GM19438 (cell line): ENCODE measurements around the gene LRRC31.
A peak's percentile ranks its signal among the peaks of the same experiment; 100 is the strongest.

ENCODE experiments used
- ATAC-seq: cut with Tn5 transposase; IDR thresholded peaks from one replicate; pipeline ENCODE4 v1.9.1; 2021; ENCODE audit warnings: low read depth; ENCODE audit not compliant: unreplicated experiment

Gene LRRC31

DNA sequence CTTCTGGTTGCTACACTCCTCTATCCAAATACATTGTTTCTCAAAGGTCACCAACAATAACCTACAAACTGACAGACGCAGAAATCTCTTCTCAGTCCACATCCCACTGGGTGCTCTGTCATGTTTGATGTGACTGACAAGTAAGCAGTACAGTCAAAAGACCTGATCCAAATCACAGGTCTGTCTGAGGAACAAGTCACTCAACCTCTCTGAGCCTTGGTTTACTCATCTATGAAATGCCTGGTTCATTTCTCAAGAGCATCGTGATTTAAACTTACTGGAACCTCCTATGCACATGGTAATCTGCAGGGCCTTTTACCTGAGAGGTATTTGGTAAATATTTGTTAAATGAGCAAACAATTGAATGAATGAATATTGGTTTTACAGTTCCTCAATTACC is 5.5 kb downstream of the LRRC31 start:
- no peak for ATAC-seq

DNA sequence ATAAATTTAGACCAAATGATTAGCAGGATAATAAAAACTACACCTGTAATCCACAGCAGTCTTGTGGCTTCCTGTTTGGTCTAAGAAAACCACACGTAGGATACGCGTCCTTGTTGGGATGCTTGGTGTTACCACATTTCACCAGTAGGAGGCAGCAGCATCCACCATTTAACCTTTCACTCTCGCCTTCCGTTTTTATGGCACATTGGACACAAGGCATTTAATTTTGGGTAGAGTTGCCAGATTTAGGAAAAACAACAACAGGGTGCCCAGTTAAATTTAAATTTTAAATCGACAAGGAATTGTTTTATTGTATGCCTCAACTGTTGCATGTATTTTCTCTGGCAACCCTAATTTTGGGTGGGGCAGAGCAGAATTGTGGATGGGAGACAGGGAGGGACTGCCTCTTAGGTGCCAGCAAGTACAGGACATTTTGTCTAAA is 6.3 kb downstream of the LRRC31 start:
- peak; percentile 44 for ATAC-seq

DNA sequence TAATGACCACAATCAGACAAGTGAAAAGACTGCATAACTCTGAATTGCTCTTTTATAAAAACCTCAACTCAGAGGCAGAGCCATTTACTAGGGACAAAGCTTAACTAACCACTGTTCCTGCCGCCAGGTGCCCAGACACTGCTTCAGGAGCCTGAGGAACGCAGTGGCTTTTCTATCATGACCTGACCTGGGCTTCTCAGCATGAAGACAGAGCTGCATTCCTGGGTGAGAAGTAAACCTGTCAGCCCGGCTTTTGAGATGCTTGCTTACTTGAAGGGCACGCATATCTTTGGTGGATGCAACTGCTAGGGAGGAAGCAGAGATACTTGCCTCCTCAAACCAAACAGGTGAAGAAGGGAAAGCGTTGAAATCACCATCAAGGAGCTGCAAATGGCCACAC is 7.9 kb downstream of the LRRC31 start:
- ATAC-seq, result no peak

DNA sequence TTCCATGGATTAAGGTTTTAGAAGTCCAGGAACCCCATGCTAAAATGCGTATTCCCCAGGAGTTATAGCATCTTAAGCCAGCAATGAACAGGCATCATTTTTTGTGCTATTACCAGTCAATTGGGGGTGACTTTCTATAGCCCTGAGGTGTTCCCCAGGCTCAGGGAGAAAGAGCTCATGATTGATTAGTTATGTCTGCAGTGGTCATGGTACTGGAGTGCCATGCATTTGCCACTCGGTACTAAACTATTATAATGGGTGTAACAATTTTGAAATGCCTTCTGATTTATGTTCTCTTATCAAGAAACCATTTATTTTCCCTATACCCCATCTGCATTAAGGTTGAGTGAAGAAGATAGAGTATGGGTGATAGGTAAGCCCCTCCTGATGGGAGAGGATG is 11.9 kb downstream of the LRRC31 start:
- no peak for ATAC-seq

DNA sequence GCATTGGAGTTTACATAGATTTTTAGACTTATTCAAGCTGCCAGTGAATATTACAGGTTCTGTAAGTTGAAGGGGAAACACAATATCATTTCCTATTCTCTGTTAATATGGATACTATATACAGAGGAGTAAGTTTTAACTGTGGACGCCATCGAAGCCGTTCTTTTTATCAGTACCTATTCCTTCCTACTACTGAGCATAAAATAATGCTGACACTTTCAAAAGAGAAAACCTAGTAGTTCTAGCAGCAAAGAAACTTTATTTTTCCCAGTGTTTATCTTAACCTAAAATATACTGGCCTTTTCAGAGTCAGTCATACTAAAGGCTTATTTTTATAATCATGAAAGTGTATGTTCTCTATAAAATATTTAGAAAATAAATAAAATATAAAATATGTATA is 14.2 kb downstream of the LRRC31 start:
- ATAC-seq, result no peak

DNA sequence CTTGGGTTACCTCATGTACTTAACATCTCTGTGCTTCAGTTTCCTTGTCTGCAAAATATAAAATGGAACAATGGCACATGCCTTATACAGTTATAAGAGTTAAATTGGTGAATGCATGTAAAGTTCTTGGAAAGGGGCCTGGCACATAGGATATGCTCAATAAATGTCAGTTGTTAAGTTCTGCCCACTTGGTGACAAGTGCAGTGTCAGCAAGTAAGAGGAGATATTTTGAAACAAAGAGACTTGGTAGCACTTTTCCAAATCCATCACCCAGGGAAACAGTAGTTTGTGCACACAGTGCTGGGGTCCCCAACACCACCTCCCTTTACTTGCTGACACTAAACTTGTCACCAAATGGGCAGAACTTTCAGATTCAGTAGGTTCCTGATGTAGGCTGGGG is 19.1 kb downstream of the LRRC31 start:
- no peak for ATAC-seq

DNA sequence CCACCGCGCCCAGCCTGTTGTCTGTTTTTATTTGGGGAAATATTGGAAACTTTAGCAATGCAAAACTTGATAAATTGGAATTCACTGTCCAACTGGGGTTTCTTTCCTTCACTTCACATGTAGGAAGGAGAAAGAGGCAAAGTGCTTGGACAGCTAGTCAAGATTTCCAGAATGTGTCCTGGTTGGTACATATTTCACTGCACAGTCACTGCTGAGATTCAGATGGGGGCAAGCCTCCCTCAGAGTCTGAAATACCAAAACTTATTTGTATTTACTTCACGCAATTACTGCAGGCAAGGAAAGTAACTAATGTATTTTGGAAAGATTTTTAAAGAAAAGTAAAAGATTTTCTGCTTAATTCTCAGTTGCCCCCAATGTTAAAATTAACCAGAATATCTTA is 21.0 kb downstream of the LRRC31 start:
- ATAC-seq, result no peak

DNA sequence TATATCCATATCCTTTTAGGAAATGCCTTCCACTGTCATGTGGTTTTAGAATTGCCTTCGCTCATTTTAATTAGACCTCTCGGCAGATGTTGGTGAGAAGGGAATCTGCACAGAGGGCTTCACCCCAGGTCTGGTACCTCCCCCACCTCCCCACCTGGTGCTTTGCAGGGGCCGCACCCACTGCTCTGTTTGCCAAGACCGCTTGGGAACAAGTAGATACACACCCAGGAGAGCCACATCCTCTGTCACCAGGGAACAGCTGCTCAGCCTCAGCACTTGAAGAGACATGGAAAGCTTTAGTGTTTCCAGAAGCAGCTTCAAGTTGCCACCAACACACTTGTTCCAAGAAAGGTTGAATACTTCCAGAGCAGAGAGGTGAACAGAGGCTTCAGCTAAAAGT is 21.8 kb downstream of the LRRC31 start:
- no peak for ATAC-seq

DNA sequence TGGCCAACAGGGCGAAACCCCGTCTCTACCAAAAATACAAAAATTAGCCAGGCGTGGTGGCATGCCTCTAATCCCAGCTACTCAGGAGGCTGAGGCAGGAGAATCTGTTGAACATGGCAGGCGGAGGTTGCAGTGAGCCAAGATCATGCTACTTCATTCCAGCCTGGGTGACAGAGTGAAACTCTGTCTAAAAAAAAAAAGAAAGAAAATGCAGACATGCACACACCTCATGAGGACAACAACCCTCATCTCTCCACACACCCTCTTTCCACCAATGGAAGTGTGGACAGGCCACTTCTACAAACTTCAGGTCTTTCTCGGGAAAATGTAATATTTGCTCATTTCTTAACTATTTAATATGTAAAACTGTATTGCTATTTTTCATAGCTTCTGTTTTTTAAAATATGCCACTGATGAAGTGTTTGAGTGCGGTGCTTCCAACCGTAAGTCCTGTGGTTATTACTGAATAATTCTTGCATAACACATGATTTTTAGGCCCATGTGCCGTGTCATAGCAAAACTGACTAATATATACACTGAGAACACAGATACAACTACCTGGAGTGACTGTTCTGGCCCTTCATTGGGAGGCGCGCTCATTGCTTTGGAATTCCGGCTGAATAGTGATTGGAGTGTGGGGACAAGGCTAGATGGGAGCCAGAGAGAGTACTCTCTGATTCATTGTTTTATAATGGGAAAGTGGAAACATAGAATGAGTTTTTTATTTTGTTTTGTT is 23.1 kb downstream of the LRRC31 start:
- ATAC-seq, result peak; percentile 96

DNA sequence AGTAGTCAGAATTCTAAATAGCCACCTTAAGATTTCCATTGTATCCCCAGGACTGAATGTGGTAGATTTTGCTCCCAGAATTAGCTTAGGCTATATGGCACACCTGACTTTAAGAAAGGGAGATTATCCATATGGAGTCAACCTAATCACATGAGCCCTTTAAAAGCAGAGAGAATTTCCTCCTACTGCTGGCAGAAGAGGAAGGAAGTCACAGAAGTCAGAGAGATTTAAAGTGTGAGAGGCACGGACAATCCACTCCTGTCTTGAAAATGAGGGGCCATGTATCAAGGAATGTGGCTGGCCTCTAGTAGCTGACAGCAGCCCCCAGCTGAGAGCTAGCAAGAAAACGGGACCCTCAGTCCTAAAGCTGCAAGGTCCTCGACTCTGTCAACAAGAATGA is 26.8 kb downstream of the LRRC31 start:
- no peak for ATAC-seq

DNA sequence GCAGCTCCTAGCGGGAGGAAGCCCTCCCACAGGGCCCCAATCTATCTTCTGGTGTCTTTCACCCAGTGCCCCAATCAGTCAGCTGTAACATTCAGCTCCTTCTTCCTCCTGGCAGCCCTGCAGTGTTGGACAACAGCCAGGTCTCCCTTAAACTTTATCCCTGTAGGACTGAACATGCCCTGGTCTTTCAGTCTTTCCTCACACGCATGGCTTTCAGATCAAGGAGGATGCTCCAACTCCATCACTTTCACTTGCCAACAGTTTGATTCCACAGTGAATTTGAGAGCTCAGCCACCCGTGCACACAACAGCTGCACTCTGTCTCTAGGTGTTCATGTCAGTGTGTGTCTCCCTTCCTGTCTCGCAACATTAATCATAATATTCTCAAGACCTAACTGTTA is 28.6 kb downstream of the LRRC31 start:
- no peak for ATAC-seq

DNA sequence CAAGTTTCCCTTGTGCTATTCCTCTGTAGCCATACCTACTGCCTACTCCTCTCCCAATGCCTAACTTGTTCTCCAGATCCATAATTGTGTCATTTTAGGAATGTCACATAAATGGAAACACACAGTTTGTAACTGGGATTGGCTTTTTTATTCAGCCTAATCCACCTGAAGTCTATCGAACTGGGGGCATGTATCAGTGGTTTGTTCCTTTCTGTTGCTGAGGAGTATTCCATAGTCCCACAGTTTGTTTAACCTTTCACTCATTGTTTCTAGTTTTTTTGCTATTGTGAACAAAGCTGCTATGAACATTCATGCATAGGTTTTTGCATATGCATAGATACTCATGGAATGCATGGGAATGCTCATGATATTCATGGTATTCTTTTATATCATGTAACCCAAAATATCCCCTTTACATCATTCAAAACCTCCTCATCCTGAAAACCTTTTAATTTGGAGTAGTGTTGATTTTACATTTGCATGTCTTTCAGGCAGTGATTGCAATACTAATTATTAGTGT is 31.2 kb downstream of the LRRC31 start:
- no peak for ATAC-seq

DNA sequence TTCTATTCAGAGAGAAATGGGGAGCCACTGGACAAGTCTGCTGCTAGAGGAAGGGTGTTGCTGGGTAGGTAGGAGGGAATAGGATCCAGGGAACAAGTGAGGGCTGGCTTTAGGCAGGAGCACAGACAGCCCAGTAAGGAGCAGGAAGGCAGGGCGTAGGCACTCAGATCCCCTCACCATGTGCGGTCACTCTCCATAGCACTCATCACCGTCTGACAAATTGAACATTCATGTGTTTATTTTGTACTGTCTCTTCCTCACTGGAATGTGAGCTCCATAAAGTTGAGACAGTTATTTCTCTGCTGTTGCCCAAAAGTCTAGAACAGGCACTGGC is 32.8 kb downstream of the LRRC31 start:
- no peak for ATAC-seq

DNA sequence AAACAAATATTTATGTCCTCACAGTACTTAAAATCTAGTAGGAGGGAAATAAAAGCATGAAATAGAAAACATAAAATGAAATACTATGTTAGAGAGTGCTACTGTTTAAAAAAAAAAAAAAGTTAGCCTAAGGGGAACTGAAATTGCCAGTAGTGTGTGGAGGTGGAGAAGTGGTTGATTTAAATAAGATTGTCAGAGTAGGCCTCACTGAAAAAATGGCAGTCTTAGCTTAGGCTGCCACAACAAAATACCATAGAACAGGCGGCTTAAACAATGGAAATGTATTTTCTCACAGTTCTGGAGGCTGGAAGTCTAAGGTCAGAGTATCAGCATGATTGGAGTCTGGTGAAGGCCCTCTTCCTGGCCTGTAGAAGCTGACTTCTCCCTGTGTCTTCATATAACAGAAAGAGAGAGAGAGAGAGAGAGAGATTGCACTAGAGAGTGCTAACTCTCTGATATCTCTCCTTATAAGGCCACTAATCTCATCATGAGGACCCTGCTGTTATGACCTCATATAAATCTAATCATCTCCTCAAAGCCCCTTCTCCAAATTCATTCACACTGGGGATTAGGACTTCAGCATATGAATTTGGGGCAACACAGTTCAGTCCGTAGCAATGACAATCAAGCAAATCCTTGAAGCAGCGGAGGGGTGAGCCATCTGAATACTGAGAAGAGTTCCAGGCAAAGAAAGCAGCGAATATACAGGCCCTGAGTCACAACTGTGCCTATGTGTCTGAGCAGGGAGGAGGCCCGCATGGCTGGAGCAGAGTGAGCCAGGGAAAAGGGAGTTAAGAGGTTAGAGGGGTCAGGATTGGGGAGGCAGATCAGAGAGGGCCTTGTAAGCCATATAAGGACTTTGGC is 33.4 kb downstream of the LRRC31 start:
- peak; percentile 86 for ATAC-seq

DNA sequence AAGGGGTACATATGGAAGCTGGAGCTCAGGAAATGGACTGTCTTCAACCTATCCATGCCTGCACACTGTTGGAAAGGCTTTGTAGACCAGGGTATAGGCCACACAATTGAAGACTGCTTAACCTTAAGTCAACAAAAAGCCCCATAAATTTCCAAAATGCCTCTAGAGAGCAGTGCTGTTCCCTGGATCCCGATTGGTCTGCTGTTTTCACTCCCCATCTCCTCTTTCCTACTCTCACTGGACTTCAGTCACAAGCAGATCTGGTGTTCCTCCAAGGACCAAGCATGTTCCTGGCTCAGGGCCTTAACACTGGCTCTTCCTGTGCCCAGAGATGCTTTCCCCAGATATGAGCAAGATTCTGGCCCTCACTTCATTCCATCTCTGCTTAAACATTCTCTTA is 34.2 kb downstream of the LRRC31 start:
- ATAC-seq, result no peak

DNA sequence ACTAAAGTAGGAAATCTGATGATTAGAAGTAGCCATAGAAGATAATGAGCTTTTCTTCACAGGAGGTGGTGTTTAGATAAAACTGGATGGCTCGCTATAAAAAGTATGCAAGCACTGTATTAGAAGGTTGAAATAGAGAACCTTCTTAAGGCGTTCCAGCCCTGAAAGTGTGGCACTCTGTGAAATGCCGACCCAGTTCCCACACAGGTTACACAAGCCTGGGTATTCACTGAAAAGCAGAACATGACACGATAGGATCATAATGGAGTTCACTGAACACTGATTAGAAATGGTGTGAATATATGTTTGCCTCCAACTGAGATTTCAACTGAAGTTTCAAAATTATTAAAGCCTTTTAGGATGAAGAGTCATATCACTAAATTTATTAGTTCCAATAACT is 42.0 kb downstream of the LRRC31 start:
- no peak for ATAC-seq

DNA sequence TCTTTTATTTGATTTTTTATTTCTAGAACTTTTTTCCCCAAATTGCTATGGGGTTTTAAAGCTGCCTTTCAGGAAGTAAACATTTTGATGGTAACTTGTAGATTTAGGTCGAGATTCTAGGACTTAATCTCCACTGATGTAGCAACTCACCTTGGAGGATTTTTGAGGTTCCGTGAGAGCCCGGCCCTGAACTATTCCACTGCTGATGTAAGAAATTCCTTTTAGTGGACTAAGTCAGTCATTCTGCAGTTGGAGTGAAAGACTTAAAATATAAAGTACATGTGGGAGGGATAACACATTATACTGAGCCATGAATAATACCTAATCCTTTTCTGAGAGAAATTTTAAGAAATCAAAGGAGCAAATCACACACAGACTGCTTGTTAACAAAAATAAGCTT is 44.4 kb downstream of the LRRC31 start:
- ATAC-seq, result no peak

DNA sequence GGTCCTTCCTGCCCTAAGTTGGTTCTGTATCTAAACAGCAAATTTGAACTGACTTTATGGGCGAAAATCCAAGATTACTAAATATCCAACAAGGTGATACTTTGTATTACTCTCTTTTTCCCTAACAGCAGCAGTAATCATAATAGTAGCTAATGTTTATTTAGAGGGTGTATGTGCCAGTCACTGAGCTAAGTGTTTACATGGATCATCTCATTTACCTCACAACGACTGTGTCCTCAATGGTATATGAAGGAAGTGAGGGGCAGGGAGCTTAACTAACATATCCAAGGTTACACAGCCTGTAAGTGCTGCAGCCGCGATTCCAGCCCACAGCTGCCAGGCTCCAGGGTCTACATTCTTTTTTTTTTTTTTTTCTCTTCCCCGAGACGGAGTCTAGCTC is 46.8 kb downstream of the LRRC31 start:
- no peak for ATAC-seq

DNA sequence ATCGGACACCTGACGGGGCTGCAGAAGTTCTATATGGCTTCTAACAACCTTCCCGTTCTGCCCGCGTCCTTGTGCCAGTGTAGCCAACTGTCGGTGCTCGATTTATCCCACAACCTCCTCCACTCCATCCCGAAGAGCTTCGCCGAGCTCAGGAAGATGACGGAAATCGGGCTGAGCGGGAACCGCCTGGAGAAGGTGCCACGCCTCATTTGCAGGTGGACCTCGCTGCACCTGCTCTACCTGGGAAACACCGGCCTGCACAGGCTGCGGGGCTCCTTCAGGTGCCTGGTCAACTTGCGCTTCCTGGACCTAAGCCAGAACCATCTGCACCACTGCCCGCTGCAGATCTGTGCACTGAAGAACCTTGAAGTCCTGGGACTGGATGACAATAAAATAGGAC is 47.2 kb downstream of the LRRC31 start:
- ATAC-seq, result no peak

DNA sequence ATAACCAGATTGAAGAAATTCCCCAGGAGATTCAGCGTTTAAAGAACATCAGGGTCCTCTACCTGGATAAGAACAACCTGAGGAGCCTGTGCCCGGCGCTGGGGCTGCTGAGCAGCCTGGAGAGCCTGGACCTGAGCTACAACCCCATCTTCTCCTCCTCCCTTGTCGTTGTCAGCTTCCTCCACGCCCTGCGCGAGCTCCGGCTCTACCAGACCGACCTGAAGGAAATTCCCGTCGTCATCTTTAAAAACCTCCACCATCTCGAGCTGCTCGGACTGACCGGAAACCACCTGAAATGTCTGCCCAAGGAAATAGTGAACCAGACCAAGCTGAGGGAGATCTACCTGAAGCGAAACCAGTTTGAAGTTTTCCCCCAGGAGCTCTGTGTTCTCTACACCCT is 47.6 kb downstream of the LRRC31 start:
- ATAC-seq, result no peak

DNA sequence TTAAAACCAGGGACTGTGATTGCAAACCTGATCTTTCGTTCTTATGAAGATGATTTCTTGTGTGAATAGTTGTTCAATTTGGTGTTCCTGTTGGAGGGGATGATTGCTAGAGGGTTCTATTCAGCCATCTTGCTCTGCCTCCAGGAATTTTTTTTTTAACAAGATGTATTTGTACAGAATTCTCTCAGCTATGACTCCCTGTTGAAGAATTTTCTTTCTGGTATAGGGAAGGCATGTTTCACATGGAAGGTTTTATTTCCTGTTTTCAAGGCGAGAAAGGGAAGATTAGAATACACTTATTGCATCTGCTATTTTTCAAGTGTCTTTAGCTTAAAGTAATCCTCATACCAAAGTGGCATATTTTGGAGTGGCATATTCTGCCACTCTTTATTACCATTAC is 51.4 kb downstream of the LRRC31 start:
- no peak for ATAC-seq

DNA sequence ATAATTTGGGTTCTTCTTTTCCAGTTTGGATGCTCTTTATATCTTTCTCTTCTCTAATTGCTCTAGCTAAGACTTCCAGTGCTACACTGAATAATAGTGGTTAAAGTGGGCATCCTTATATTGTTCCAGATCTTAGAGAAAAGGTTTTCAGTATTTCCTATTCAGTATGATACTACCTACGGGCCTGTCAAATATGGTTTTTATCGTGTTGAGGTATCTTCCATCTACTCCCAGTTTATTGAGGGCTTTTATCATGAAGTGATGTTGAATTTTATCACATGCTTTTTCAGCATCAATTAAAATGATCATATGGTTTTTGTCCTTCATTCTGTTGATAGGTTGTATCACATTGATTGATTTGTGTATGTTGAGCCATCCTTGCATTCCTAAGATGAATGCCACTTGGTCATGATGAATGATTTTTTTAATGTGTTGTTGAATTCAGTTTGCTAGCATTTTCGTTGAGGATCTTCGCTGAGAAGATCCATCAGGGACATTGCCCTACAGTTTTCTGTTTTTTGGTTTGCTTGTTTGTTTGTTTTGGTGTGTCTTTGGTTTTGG is 54.1 kb downstream of the LRRC31 start:
- ATAC-seq, result no peak
